ENCODE results near the gene EXOC6B.

GRCh38 chr2:72834596-72834995 lies 8.8 kb upstream of the EXOC6B start:
- TF ChIP-seq SUZ12 (IDR thresholded peaks at IDR 0.05; ENCODE audit: extremely low read depth, insufficient read depth, insufficient read length) (no peak), YY1 (IDR thresholded peaks at IDR 0.05; ENCODE audit: insufficient read depth, insufficient read length) (no peak), ZNF274 (IDR thresholded peaks at IDR 0.05; ENCODE audit: low read depth, low read length) (no peak)

Data from NT2/D1 (cell line).